C4-2B (cell line): ENCODE measurements around the gene ADGRA3.

ENCODE experiments used
- CTCF ChIP-seq: fragments of 450-650 bp; conservative IDR thresholded peaks from 2 replicates; pipeline ENCODE4 v1.5.1; 2017; ENCODE audit warnings: mild to moderate bottlenecking
- ZFX ChIP-seq: fragments of 450-650 bp; IDR thresholded peaks from 2 replicates; pipeline ENCODE4 v1.6.1; 2017

- TF ChIP-seq CTCF: peak; percentile 12; the same call in 1 of the 2 replicates
- no peak for TF ChIP-seq ZFX
Observed at GRCh38 chr4:22463179-22463578, 52.7 kb downstream of the ADGRA3 start.
